Erythroblast (primary cell): ENCODE results near the gene ERVFRD-1.
"Not testable (repeated sequence)": the region's sequence is repeated elsewhere in the genome, so short reads cannot be mapped to it uniquely, and the experiment has no call there.

Source experiments
- DNase-seq, 2 experiments: peaks; one replicate each; lab custom pipeline; 2025; lab: John Stamatoyannopoulos, UW
- GATA1 ChIP-seq: IDR thresholded peaks from 2 replicates; pipeline ENCODE4 v1.6.1; 2011; ENCODE audit warnings: low read depth, mild to moderate bottlenecking, control low read depth, low read length, moderate library complexity
- POLR2A ChIP-seq: IDR thresholded peaks from 2 replicates; pipeline ENCODE4 v1.6.1; 2011; ENCODE audit warnings: mild to moderate bottlenecking, low read length

ERVFRD-1 gene

DNA sequence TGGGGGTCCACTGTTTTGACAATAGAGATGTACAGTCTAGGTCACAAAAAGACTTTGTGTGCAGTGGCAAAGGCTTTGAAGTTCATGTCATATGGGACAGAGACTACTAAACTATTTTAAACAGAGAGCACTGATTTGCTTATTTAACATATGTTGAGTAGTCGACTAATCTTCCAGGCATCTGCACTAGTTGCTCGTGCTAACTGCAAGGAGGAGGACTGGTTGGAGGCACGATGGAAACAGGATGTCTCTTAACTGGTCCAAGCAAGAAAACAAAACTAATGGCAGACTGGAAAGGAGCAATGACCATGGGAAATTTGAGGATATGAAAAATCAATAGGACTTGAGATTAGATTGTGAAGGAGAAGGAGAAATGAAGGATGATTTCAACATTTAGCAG is 28.5 kb upstream of the ERVFRD-1 start:
- TF ChIP-seq POLR2A, result no peak
- TF ChIP-seq GATA1, result no peak
- DNase-seq, result no peak

DNA sequence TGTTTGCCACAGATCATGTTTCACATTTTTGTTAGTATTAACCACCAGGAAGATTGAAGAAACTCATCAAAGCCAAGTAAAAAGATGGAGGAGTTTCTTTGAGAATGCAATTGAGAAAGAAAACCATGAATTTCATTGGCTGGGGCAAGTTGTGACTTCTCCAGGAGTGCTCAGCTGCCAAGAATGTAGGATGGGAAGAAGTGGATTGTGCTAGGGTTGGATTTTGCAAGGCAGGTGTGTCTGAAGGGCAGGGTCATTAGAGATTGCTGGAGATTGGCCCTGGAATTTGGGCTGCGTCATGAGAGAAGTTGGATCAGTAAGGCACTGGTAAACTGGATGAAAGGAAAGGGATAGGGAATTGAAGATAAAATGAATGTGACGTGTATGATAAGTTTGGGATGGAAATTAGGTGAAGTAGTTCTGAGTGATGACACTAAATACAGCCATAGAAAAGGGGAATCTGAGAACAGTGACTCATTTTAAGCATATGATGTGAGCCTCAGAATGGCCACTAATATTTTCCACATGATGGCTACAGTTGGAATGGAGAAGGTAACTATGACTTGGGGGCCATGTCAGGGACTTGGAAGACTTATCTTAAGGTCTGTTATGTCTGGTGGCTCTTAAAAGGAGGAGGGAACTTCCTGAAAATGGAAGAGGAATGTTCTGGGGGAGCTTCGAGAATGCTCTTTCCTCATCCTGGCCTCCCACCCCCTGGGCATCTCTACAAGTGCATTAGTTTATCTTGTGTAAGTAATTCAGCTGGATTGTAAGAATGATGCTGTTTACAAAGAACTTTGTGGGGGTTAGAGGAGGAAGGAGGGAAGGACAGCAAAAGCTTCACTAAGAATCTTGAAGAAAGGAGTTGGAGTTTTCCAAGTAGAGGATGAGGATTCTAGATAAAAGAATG is 27.8 kb upstream of the ERVFRD-1 start:
- no peak for DNase-seq
- TF ChIP-seq GATA1, result no peak
- TF ChIP-seq POLR2A, result no peak

DNA sequence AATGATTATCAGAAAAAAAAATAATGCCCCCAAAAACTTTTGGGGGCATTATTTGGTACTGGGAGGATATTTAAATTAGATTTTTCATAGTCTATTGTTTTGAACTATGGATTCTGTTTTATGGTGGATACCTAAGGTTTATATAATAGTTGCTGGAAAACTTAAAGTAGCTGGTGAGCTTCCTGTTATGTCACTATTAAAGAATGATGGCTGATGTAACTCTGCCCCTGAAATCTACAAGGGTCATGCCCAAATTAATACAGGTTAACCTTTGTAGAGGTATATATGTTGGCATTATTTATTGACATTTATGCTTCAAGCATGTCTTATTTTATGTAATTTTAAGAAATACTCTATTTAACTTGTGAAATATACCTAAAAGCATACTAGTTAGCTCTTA is 25.3 kb upstream of the ERVFRD-1 start:
- DNase-seq, result no peak
- no peak for TF ChIP-seq GATA1
- TF ChIP-seq POLR2A, result no peak

DNA sequence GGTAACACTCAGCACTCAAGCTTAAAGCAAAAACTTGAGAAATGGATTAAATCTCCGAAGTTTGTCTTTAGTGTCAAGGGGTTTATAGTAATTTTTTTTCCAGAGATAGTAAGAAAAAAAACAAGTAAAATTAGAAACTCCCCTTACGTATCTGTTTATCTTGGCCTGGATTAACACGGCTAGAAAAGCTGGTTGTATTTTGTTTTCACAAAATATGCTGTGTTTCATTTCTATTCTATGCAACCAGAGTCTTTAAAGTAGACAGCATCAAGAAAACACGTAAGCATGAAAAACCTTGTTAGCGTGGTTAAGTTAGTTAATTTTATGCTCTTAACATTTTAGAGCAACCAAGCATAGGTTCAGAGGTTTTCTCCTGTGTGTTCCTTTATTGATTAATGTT is 21.8 kb upstream of the ERVFRD-1 start:
- TF ChIP-seq POLR2A (no peak), GATA1 (no peak)
- no peak for DNase-seq

DNA sequence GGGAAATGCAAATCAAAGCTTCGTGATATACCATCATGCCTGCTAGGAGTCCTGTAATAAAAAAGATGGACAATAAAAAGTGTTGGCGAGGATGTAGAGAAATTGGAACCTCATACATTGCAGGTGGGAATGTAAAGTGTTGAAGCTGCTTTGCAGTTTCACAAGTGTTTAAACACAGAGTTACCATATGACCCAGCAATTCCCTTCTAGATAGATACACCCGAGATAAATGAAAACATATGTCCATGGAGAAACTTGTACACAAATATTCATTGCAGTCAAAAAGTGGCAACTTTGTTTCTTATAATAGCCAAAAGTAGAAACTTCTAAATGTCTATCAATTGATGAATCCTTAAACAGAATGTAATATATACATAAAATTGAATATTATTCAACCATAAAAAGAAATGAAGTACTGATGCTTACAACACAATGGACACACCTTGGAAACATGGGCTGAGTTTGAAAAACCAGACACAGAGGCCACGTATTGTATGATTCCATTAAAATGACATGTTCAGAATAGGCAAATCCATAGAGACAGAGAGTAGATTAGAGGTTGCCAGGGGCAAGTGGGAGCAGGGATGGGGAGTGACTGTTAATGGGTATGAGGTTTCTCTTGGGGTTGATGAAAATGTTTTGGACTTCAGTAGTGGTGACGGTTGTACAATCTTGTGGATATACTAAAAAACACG is 20.8 kb upstream of the ERVFRD-1 start:
- no peak for TF ChIP-seq GATA1
- no peak for TF ChIP-seq POLR2A
- no peak for DNase-seq

DNA sequence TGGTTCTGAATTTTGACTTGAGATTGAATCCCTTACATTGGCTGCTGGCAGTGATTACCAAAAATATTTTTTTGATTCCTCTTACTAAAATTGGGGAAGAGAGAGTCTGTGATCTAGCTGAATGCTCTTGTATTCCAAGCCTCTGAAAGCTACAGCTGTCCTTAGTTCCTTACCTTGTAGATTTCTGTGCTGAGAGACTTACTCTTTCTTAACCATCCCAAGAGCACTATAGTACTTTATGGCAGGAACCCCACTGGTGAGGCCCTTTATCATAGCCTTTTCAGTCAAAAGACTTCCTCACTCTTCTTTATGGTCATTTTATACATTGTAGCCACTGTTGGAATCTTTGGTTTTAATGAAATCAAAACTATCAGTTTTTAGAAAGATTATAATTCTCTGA is 19.1 kb upstream of the ERVFRD-1 start:
- DNase-seq, result no peak
- TF ChIP-seq GATA1 (no peak), POLR2A (no peak)

DNA sequence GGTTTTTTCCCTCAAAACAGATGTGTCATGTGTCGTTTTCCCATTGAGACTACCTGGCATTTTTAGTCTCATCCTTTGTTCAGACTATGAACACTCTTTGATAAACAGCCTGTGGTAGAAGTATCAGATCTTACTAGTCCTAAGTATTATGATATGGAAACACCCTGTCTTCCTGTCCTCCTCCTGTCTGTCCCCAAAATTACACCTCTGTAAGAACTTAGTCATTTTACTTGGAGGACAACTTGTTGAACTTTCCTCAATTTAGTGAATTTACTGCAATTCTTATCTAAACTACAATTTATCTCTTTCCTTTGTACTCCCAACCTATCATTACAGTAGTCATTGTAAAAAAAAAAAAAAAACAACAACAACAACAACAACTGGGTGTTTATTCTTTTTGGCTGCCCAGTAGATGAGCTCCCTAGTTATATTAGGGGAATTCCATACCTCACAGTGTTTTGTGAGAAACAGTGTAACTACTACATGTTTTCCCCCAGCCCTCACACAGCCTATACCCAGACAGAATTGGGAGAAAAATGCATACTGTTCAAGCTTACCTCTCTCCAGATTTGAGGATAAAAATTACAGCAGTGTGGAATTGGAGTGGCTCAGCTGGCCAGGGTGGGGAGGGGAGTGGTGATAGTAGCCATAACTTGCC is 18.5 kb upstream of the ERVFRD-1 start:
- no peak for TF ChIP-seq GATA1
- TF ChIP-seq POLR2A, result no peak

DNA sequence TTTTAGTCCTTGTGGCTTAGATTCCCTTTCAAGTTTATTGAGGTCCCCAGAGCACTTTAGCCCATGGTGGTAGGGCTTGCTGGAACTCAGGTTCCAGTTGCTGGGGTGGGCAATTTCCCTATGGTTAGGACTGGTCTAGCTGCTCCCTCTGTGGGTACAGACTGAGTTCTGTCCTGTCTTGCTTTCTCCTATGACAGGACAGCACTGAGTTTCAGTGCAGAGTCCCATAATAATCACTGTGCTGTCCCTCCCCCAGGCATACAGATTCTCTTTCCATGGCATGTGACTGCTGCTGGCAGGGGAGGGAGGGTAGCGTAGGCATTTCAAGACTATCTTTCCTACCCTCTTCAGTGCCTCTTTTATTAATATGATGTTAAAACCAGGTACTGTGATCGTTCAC is 17.1 kb upstream of the ERVFRD-1 start:
- TF ChIP-seq GATA1, result no peak
- TF ChIP-seq POLR2A, result no peak
- no peak for DNase-seq

More for the DNA sequence above, 18.5 kb upstream of the ERVFRD-1 start:
- DNase-seq, result no peak

DNA sequence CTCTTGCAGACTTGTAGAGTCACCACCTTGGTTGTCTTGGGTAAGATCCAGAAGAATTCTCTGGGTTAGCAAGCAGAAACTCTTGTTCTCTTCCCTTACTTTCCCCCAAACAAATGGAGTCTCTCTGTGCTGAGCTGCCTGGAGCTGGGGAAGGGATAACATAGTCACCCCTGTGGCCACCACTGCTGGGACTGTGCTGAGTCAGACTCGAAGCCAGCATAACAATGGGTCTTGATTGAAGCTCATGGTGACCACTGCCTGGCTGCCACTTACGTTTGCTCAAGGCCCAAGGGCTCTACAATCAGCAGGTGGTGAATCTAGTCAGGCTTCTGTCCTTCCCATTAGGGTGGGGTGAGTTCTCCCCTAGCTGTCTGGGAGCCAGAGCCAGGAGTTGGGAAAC is 15.4 kb upstream of the ERVFRD-1 start:
- DNase-seq, result no peak
- TF ChIP-seq POLR2A (no peak), GATA1 (no peak)

DNA sequence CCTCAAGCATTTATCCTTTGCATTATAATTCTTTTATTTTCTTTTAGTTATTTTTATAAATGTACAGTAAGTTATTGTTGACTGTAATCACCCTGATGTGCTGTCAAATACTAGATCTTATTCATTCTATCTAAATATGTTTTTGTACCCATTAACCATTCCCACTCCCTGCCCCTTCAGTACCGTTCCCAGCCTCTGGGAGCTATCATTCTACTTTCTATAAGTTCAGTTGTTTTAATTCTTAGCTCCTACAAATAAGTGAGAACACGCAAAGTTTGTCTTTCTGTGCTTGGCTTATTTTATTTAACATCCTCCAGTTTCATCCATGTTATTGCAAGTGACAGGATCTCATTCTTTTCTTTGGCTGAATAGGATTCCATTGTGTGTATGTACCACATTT is 12.5 kb upstream of the ERVFRD-1 start:
- no peak for DNase-seq
- TF ChIP-seq POLR2A (no peak), GATA1 (no peak)

DNA sequence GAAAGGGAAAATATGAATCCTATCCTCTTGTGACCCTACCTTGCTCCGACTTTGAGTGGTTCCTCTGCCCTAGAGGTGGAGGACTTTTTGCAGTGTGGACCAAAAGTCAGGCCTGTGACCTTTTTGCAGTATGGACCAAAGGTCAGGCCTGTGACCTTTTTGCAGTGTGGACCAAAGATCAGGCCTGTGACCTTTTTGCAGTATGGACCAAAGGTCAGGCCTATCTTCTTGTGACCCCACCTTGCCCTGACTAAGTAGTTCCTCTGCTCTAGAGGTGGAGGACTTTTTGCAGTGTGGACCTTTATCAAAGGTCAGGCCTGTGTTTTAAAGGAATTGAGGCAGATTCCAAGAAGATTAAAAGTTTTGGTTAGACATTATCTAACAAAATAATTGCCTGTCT is 10.9 kb upstream of the ERVFRD-1 start:
- DNase-seq, result no peak
- TF ChIP-seq GATA1 (no peak), POLR2A (no peak)

DNA sequence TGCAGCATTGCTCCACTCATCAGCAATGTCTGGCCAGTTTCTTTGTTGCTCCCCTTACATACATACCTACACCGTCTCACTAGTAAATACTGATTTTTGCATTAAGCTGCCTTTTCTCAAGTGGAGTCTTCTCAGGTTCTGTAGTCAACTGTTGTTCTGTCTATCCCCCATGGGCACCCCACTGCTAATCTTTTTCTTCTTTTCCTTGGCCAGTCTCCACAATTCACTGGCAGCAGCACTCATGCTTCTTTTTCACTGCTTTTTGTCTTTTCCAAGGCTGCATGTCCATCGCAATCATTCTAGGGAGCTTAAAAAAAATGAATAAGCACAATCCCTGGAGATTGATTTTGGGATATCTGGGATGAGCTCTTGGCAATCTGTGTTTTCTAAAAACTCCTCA is 10.3 kb upstream of the ERVFRD-1 start:
- DNase-seq, result no peak
- TF ChIP-seq POLR2A (no peak), GATA1 (no peak)

DNA sequence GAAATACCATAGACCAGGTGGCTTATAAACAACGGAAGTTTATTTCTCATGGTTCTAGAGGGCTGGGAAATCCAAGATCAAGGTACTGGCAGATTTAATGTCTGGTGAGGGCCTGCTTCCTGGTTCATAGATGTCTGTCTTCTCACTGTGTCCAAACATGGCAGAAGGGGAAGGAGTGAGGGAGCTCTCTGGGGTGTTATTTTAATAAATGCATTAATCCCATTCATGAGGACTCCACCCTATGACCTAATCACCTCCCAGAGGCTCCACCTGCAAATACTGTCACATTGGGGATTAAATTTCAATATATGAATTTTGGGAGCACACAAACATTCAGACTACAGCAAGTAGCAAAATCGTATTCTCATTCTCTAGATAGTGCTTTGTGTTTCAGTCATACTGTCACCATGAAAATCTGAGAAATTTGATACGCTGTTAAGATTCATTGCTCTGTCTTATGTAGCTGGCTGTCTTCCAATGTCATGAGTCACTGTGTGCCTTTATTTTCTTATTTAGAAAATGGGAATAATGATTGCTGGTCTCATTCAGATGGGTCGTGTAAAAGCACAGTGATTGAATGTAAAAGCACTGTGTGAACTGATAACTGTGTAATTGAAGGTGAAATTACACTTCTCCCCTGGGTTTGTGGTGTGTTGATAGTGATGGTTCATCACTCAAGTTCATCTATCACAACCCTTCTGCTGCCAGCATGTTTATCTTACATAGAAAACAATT is 8.9 kb upstream of the ERVFRD-1 start:
- DNase-seq, result peak; percentile 33 to 53
- TF ChIP-seq GATA1, result no peak
- TF ChIP-seq POLR2A, result no peak

DNA sequence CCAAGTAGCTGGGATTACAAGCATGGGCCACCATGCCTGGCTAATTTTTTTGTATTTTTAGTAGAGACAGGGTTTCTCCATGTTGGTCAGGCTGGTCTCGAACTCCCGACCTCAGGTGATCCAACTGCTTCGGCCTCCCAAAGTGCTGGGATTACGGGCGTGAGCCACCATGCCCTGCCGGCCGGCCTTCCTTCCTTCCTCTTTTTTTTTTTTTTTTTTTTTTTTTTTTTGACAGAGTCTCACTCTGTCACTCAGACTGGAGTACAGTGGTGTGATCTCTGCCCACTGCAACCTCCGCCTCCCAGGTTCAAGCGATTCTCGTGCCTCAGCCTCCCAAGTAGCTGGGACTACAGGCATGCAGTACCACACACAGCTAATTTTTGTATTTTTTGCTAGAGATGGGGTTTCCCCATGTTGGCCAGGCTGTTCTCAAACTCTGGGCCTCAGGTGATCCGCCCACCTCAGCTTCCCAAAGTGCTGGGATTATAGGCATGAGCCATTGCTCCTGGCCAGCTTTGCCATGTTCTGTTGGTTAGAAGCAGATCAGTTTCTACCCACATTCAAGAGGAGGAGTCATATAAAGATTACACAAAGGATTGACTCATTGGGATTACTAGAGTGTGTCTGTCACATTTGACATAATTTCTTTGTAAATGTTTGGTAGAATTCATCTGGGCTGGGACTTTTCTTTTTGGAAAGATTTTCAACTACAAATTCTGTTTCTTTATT is 4.4 kb upstream of the ERVFRD-1 start:
- DNase-seq, result not testable (repeated sequence)
